Renal pelvis (tissue), 4 donors: ENCODE measurements around the gene MGAT4B. TPM values are rescaled to one million over a fixed set of nuclear protein-coding genes. Genes with fewer than 3 reads are reported as not detected.
"Not testable (repeated sequence)": the region's sequence is repeated elsewhere in the genome, so short reads cannot be mapped to it uniquely, and the experiment has no call there.

Experiments used
- DNase-seq: peaks from one replicate; pipeline ENCODE4 v3.0.0-alpha.2; 2013
- polyA plus RNA-seq, 3 donors: library from polyadenylated mRNA; unstranded; fragments of 120-200 nt; gene quantifications; one replicate each; pipeline ENCODE4 v1.2.1, GENCODE V29; 2013; ENCODE audit not compliant: insufficient read length in 3 of 3

The MGAT4B gene
- polyA plus RNA-seq, 3 donors, result 178 to 185 (median 183) TPM

DNA sequence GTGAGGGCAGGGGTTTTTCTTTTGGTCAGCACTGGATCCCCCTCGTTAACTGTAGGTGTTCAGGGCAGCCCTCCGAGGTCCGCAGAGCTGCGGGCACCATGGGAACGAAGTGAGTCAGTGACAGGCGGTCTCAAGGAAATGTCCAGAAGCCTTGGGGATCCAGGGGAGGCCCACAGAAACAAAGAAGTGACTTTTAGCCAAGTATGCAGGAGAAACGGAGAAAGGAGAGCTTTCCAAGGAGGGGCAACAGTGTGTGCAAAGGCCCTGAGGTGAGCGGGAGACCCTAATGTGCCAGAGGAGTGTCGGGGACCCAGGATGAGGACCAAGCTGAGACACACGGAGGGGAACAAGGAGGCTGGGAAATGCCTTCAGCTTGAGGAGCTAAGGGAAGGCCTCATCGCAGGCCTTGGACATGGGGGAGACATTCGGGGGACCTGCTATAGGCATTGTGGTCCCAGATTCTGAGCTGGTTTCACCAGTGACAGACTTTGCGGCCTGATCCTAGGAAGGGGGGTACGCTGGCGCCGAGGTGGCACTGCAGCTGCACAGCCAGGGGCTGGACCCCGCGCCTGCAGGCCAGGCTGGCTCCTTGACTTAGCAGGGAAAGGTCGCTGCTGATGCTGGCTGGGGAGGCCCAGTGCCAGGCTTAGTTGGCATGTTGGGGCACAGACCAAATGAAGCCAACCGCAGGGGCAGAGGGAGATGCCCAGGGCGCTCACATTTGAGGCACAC is 9.6 kb downstream of the MGAT4B start:
- no peak for DNase-seq

- DNase-seq, result no peak
Measured at GRCh38 chr5:179795863-179796833, 10.5 kb downstream of the MGAT4B start.

GRCh38 chr5:179795049-179795862 is 11.4 kb downstream of the MGAT4B start:
- DNase-seq, result no peak

DNA sequence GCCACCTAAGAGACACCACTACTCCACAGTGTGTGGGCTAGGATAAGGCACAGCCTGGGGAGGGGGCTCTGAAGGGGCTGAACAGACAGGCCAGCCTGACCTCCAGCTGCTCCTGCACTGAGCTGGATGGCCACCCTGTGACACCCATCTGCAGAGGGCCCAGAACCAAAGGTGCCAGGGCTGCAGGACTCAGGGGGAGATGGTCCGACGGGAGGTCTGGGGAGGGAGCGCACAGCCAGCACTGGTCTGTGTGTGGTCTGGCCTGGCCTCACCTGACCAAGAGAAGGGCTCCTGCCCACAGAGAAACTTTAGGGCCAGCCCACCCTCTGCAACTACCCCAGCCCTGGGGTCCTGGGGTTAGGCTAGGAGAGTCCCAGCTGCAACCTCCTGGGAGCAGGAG is 12.1 kb downstream of the MGAT4B start:
- DNase-seq, result no peak

DNA sequence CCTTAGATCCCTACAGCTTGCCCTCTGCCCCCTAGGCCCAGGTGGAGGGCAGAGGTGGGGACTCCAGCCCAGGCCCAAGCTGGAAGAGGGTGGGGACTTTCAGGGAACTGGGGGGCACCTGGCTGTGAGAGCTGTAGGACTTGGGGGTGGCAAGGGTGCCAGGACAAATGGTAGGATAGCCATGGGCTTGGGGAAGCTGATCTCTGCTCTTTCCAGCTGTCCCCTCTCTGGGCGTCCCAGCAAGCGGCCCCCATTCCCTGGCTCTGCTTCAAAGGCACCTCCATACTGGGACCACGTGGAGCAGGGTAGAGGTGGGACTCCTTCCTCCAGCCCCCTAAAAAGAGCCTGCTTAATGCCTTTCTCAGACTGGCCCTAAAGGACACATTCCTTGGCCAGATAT is 12.5 kb downstream of the MGAT4B start:
- no peak for DNase-seq

DNA sequence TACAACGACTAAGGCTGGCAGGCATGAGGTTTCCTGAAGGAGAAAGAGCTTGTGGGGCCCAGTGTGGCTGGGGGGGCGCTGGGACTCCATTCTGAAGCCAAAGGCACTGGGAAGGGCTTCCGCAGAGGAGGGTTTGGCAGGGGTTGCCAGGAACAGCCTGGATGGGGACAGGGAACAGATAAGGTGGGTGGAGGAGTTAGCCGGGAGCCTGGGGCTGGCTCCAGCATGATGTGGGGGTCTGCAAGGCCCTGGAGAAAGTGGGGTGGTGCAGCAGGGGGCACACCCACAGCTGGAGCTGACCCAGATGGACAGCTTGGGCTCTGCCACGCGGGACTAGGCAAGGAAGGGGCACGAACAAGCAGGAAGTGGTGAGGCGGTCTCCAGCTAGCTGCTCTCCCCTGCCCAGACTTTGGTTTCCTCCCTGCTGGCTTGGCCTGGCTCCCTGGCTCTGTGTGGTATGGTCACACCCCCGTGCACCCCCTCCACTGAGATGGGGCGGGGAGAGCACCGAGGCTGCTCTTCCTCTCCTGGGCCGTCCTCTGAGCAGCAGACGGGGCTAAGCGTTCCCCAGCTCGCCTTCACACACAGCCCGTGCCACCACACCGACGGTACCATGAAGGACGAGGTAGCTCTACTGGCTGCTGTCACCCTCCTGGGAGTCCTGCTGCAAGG is 13.1 kb downstream of the MGAT4B start, which contains the start of gene LTC4S:
TSS of gene LTC4S (plus strand) at position 519 of the 672 bp plus-strand sequence. CDS start at position 614, 95 bp downstream.
- DNase-seq, result no peak

GRCh38 chr5:179792612-179793467 is 13.8 kb downstream of the MGAT4B start:
- no peak for DNase-seq

DNA sequence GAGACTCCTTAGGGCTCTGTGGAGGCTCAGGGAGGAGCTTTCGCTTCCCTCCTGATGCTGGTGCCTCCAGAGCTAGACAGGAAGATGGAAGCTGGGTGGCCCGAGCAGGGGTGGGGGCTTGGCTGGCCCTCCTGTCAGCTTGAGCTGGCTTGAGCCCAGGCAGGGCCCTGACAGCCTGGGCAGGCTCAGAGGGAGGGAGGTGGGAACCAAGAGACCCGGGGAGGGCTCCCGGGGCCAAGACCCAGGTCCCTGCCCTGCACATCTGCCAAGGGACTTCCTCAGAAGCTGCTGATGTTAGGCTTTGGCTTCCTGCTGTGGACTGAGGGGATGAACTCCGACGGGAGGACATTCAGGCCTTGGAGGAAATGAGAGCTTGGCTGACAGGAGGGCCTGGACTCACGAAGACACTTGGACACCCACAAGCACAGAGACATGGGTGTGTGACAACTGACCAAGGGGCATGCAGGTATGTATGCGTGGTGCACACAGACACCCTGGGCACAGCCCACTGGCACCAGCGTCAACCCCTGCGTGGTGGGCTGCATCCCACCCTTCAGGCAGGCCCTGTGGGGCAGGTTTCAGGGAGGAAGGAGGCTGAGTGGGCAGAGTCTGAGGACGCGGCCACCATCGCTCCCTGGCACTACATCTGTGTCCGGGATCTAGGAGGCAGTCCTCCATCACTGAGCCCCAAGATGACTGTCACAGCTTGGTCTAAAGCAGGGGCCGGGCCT is 14.6 kb downstream of the MGAT4B start:
- no peak for DNase-seq

DNA sequence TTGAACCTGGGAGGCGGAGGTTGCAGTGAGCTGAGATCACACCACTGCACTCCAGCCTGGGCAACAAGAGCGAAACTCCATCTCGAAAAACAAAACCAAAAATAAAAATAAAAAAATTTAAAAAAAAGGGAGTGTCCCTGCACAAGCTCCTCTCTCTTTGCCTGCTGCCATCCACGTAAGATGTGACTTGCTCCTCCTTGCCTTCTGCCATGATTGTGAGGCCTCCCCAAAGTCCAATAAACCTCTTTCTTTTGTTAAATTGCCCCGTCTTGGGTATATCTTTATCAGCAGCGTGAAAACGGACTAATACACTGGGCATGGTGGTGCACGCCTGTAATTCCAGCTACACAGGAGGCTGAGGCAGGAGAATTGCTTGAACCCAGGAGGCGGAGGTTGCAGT is 17.4 kb downstream of the MGAT4B start:
- not testable (repeated sequence) for DNase-seq

GRCh38 chr5:179788193-179788854 is 18.3 kb downstream of the MGAT4B start:
- no peak for DNase-seq

DNA sequence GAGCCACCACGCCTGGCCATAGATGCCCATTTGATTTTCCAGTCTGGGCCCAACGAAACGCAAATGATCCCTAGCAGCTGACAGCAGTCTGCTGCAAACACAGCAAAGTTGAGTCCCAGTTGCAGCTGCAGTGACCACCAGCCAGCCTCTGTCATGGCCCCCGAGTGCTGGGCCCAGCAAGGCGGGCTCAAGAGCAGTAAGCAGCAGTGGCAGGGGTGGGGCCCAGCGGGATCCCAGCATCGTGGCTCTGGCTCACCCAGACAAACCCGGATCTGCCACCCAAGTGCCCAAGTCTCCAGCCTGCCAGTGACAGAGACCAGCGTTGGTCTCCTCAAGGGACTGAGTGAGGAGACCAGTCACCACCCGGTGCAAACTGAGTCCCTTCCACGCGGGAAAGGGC is 19.8 kb downstream of the MGAT4B start:
- no peak for DNase-seq

GRCh38 chr5:179783128-179783527 is 23.5 kb downstream of the MGAT4B start:
- DNase-seq, result no peak

DNA sequence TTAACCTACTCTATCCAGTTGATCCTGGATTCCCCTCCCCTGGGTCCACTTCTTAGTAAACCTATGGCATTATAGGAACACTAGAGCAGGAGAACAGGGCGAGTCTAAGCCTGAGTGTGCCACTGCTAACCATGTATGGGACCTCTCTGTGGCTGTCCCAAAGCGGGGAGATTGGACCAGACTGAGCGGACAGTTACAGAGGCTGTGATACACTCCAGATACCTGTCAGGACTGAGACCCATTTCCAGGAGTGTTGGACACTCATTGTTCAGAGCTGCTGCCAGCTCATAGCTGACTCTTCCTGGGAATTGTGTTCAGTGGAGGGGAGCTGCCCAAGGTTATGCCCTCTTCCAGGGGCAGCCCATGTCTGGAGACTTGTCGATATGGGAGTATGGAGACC is 24.8 kb downstream of the MGAT4B start:
- DNase-seq, result no peak

GRCh38 chr5:179780362-179780761 is 26.3 kb downstream of the MGAT4B start:
- DNase-seq, result no peak

- DNase-seq, result no peak
Measured at GRCh38 chr5:179779826-179780225, 26.8 kb downstream of the MGAT4B start.

DNA sequence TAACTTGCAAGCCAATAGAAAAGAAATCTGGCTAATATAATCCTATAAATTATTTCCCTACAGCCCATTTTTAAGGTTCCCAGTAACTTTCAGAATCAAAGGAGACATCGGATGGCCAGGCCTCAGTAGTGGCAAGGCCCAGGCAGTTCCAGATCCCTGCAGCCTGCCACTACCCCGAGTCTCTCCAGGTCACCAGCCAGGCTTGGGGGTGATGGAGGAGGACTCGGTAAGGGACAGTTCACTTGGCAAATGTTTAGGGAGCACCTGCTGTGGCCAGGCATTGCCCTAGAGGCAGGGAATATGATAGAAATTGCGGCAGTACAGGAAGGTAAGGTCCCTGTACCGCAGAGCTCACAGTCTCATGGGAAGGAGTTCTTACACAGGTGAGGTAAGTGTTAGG is 28.1 kb downstream of the MGAT4B start:
- no peak for DNase-seq

DNA sequence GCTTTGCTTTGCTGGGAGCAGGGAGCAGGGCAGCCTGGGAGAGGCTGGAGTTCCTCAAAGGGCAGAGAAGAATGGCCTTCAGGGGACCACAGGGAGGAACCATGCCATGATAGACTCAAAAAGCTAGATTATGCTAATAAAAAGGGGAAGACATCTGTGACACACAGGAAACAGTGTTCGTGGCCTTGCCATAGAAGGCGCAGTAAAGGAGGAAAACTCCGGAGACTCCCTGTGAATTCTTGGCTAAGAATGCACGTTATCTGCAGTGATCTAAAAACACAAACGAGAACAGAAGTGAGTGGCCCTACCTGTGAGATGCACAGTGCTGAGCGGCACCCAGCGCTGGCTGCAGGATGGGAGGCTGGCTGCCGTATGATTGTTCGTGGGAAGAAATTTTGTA is 28.8 kb downstream of the MGAT4B start:
- DNase-seq, result no peak

DNA sequence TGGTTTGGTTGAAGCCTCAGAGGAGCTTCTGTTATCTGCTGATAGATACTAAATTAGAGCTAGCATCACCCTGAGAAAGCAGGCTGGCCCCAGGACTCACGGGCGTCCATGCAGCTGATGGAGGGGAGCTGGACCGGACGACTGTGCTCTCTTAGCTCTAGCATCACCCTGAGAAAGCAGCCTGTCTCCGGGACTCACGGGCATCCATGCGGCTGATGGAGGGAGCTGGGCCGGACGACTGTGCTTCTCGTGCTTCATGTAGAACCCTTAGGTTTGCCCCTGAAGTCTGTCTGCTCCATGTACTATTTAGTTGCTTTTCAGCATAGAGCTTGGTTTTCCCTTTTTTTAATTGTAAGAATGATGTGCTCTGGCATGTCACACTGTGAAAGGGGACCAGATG is 29.2 kb downstream of the MGAT4B start:
- no peak for DNase-seq

DNA sequence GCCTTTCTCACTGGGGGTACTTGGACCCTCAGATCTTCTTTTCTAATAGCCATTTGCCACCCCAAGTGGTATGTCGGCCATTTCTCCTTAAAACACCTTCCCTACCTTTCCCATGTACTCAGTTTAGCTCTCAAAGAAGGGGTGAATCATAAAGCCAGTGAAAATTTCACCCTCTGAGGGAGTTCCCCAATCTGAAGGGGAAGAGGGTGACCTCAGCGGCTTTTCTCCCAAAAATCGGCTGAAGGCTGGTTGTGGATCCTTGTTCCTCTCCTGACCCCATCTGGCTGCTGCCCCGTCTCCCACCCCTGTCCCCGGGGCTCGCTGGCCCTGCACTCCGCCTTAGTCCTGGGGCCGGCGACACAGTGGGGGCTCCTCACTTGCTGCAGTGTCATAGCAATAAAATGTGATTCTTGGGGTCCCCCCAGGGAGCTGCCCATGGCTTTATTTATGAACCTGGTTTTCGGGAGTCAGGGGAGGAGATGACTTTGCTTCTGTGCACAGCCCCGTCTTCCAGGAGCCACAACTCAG is 30.2 kb downstream of the MGAT4B start:
- DNase-seq, result no peak
